Keratinocyte (primary cell): ENCODE results near the gene PPIG.

ENCODE experiments used
- EZH2 ChIP-seq: IDR thresholded peaks from one replicate; pipeline ENCODE4 v1.6.1; 2012; ENCODE audit warnings: inconsistent platforms, mild to moderate bottlenecking, low read length, moderate library complexity
- TF ChIP-seq, protein P1 (sequence below), 3 experiments: IDR thresholded peaks in 1 of 3; conservative IDR thresholded peaks in 1 of 3; optimal IDR thresholded peaks in 1 of 3; 2 replicates in 2 of 3; 3 replicates in 1 of 3; pipeline versions ENCODE3 to v1.5.1; 2011; ENCODE audit warnings: low read length in 3 of 3, mild to moderate bottlenecking in 3 of 3, moderate library complexity in 2 of 3, control low read depth in 1 of 3, inconsistent platforms in 1 of 3; ENCODE audit not compliant: insufficient read depth in 2 of 3; ENCODE audit errors: extremely low read depth in 1 of 3

- TF ChIP-seq, protein P1, sequence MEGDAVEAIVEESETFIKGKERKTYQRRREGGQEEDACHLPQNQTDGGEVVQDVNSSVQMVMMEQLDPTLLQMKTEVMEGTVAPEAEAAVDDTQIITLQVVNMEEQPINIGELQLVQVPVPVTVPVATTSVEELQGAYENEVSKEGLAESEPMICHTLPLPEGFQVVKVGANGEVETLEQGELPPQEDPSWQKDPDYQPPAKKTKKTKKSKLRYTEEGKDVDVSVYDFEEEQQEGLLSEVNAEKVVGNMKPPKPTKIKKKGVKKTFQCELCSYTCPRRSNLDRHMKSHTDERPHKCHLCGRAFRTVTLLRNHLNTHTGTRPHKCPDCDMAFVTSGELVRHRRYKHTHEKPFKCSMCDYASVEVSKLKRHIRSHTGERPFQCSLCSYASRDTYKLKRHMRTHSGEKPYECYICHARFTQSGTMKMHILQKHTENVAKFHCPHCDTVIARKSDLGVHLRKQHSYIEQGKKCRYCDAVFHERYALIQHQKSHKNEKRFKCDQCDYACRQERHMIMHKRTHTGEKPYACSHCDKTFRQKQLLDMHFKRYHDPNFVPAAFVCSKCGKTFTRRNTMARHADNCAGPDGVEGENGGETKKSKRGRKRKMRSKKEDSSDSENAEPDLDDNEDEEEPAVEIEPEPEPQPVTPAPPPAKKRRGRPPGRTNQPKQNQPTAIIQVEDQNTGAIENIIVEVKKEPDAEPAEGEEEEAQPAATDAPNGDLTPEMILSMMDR (optimal IDR thresholded peaks at IDR 0.05 in 1 of 3, IDR thresholded peaks at IDR 0.05 in 1 of 3, conservative IDR thresholded peaks at IDR 0.05 in 1 of 3; ENCODE audit: extremely low read depth in 1 of 3, insufficient read depth in 2 of 3, low read length in 3 of 3) = no peak
- no peak for TF ChIP-seq EZH2
These were observed 52.4 kb downstream of the PPIG start for GRCh38 chr2:169636440-169637097.
